Hematopoietic multipotent progenitor cell treated with erythropoietin and hydrocortisone succinate and interleukin-3 and kit ligand, for 15 days (in vitro differentiated cells): ENCODE measurements around the gene PEPD.
"Not testable (repeated sequence)": the region's sequence is repeated elsewhere in the genome, so short reads cannot be mapped to it uniquely, and the experiment has no call there.

Source experiments
- DNase-seq: peaks from one replicate; pipeline ENCODE4 v3.0.0-alpha.2; 2015; ENCODE audit warnings: low spot score

The PEPD gene

DNA sequence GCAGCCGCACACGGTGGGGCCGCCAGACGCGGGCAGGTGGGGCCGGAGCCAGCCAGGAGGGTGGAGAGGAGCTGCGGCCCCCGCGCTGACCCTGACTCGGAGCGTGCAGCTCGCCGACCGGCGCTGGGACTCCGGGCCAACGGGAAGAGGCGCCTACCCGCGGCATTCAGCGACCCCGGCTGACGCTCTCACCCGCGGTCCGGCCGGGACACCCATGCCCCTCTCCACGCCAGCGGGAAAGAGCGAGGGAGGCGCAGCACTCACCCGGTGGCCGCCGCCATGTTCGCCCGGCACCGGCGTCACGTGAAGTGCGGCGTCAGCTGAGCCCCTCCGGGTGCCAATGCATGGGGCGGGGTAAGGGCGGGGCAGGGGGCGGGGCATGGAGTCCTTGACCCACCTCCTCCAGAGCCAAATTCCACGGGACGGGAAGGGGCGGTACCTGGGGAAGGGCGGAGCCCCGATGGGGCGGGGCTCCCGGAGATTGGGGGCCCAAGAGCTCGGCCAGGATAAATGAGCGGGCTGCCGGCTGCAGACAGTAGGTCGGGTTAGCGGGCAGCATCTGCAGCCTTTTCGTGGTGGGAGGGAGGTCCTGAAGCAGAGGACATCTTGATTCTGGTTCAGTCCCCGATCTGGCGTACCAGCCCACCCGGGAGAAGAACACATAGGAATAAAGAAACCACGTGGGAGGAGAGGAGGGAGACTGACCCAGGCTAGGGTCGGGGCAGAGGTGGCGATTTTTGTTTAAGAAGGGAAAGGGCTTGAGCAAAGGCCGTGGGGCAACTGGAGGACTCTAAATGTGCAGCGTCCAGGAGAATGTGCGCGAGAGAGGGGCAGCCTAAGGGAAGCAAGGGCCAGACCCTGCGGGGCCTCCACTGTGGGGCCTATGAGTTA, at the start of gene PEPD:
Gene PEPD, minus strand, starts transcription at position 312 of the 891 bp plus-strand sequence. Its CDS starts 31 bp downstream, at position 281.
- peak; percentile 90 for DNase-seq

DNA sequence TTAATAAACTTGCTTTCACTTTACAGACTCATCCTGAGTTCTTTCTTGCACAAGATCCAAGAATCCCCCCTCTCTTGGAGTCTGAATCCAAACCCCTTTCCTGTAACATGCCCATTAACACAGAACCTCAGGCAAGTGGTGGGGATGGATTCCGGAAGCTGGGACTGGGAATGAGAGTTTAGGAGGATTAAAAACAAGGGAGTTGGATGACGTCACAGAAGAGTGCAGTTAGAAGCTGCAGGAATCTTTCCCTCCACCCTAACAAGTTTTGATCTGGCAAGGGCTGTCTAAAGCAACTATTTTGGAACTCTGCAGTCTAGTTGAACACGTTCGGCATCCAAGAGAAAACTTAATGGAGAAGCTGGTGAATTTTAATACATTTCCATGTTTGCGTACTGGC, 48.2 kb upstream of the PEPD start:
- no peak for DNase-seq

DNA sequence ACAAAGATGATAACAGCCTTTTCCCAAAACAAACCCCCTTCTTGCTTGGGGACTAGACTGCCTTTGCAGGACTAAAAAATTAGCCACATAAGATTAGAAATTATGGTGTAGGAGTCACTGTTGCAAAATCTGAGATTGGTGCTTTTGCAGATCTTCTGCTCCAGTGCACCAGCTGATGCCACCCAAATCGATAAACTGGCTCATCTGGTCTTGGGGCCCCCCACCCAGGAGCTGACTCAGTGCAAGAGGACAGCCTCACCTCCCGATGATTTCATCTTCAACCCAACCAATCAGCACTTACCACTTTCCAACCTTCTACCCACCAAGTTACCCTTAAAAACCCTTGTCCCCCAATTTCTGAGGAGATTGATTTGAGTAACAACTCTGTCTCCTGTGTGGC, 47.1 kb upstream of the PEPD start:
- DNase-seq, result no peak

DNA sequence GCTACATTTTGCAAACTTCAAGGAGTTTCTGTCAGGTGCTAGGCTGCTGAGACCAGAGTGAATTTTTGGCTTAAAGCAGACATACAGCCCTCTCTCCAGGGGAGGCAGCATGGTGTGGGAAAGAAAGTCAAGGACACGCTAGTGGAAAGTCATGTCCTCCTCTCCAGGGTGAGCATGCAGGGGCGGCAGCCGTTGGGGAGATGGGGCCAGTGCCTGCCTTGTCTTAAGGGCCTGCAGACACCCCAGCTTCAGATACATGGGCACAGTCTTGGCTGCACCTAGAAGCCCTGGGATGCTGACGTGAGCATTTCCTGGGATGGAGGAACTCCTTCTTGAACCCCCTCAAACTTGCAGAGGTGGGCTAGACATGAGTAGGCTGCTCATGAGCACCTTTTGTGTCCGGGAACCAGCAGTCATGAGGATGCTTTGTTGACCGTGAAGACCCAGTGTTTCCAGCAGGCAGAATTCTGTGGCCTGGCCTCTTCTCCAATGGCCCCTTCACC, 43.3 kb upstream of the PEPD start:
- no peak for DNase-seq

DNA sequence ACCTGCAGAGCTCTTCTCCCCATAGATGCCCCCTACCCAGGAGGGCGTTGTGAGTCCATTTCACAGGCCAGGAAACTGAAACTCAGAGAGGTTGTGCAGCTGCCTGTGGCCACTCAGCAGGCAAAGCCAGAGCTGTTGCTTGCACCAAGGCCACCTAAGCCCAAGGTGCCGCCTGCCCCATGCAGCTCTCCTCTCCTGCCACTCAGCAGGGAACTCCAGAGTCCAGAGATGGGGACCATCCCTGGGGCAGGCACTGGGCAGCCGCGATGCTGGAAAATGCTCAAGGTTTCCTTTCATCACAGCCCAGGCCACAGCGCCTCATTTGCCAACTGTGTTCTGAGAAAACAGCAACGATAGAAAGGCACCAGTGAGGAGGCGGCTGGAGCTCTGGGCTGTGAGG, 41.0 kb upstream of the PEPD start:
- no peak for DNase-seq

DNA sequence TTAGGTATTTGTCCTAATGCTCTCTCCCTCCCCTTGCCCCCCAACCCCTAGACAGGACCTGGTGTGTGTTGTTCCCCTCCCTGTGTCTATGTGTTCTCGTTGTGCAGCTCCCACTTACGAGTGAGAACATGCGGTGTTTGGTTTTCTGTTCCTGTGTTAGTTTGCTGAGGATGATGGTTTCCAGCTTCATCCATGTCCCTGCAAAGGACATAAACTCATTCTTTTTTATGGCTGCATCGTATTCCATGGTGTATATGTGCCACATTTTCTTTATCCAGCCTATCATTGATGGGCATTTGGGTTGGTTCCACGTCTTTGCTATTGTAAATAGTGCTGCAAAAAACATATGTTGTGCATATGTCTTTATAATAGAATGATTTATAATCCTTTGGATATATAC, 40.1 kb upstream of the PEPD start:
- not testable (repeated sequence) for DNase-seq

DNA sequence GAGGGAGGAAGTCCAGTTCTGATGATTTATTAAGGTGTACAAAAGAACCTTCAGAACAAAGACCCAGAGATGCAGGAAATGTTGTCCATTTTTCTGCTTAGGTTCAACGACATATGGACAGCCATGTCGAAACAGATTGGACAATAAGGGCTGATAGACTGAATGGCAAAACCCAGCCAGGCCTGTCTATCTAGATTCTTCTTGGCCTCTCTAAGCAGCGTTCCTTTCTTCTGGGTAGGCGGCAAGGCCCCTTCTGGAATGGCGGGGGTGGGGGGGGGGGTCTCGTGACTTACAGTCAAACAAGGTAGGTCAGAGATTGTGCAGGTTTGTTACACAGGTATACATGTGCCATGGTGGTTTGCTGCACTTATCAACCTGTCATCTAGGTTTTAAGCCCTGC, 39.7 kb upstream of the PEPD start:
- no peak for DNase-seq

DNA sequence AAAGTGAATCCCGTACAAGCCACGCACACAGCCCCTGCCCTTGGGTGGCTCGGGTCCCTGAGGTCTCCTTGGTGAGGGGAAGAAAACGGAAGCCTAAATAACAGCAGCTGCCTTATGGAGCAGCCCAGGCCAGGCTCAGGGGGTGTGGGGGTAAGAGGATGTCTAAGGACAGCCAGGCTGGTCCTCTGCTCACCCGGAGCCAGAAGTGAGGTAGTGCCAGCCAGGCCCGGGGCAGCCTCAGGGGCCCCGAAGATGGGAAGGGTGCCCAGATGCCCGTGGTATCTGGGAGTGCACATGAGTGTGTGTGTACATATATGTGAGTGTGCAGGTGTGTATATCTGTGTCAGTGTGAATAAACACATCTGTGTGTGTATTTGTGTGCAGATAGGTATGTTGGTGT, 38.4 kb upstream of the PEPD start:
- no peak for DNase-seq

DNA sequence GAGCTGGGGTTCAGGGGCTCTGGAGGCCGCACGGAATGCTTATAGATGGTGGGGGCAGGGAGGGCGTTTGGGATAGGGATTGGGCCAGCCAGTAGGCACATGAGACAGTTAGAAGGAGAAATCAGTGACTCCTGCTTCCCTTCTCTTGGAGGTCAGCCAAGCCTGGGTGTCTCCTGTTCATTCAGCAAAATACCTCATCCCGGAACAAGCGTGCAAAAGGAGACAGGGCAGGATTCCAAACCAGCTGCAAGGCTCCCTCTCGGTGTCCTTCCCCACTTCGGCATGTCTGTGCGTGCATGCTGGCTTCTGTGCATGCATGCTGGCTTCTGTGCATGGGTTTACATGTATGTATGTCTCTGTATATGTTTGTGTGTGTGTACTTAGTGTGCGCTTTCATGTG, 37.3 kb upstream of the PEPD start:
- no peak for DNase-seq

DNA sequence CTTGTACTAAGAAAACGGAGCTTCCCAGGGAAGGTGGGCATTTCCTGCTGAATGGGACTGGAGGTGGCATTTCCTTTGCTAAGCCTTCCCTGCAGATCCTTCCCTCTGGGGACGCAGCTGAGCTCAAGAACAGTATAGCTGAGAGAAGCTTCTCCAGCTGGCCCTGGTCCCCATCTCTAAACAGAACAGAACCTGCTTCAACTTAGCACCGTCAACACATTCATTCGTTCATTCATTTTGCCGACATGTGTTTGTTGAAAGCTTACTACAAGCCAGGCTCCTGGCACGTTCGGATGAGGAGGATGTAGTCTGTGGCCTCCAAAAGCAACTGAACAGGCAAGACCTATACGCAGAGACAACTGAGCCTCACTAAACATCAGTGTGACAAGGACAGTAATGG, 36.6 kb upstream of the PEPD start:
- DNase-seq, result no peak

DNA sequence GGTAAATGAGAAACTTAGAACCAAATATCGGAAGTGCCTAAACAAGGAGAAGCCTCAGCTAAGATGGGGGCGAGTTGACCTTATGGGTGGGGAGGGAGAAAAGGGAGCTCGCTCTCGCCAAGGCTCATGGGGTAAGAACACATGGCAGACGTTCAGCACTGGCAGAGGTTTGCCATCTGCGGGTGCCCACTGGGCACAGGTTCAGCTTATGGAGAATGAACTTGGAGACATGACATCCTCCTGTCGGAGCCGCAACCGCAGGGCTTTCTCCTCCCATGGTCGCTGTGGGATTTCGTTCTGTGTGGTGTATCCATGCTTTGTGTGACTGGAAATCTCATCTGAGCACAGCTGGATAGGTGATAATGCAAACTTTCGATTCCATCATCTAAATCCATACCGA, 36.1 kb upstream of the PEPD start:
- no peak for DNase-seq

DNA sequence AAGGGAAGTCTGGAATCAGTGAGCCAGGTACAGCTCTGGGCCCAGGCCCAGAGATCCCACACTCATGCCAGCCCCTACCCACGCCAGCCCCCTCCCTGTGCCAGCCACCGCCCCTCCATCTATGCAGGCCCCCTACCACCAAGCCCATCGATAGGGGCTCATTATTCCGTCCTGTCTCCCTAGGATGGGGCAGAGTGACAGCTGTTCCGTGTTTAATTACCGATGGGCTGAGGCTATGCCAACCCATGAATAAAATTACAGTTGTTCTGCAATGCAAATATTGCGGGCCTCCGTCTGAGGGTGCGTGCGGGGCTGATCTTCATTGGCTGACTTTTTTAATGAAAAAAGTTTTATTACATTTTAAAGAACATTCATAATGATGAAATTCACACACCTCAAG, 35.6 kb upstream of the PEPD start:
- no peak for DNase-seq

DNA sequence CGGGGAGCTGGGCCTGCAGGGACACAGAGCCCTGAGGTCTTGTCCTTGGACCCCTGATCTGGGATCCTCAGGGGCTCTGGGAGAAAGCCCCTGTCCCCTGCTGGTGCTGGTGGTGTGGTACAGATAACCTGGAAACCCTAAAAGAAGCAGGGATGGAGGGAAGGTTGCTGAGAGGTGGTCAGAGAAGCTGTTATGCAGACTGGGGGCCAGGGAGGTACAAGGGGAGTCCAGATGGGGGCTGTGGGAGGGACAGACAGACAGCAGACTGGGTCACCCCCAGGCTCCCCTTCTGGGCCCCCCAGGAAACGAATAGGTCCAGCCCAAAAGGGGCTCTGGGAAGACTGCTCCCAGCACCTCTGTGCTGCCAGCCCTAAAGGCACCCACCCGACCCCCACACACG, 34.7 kb upstream of the PEPD start:
- DNase-seq, result no peak

DNA sequence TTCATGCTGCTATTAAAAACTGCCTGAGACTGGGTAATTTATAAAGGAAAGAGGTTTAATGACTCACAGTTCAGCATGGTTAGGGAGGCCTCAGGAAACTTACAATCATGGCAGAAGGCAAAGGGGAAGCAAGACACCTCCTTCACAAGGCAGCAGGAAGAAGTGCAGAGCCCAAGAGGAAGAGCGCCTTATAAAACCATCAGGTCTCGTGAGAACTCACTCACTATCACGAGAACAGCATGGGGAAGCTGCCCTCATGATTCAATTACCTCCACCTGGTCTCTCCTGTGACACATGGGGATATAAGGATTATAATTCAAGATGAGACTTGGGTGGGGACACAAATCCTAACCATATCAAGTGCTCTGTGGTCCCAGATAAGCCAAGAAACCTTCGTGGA, 34.1 kb upstream of the PEPD start:
- DNase-seq, result not testable (repeated sequence)

DNA sequence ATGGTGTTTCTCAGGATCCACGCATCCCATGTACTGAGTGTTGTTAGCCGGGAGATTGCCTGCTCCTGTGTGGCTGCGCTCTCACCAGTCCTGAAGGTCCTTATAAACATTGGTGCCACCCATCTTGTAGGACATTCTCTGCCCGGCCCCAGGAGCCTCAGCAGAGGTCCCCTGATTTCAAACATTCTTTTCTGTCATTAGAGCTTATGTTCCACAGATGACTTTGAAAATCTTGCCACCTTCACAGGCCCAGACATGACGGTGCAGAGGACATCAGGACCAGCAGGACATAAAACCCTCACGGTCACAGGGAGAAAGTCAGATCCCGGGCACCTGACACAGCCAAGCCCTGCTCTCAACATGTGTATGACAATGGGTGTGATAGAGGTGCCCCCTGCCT, 33.2 kb upstream of the PEPD start:
- DNase-seq, result no peak

DNA sequence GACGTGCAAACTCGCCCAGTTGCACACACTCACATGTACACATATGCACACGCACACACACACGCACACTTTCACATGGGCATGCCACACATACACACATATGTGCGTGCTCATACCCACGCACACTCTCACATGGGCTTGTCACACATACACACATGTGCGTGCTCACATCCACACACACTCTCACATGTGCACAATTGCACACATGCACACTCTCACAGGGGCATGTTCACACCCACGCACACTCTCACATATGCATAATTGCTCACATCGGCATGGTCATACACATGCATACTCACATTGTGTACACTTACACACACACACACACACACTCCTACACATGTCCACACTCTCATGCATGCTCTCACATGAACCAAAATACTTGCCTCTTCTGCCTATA, 32.8 kb upstream of the PEPD start:
- no peak for DNase-seq

DNA sequence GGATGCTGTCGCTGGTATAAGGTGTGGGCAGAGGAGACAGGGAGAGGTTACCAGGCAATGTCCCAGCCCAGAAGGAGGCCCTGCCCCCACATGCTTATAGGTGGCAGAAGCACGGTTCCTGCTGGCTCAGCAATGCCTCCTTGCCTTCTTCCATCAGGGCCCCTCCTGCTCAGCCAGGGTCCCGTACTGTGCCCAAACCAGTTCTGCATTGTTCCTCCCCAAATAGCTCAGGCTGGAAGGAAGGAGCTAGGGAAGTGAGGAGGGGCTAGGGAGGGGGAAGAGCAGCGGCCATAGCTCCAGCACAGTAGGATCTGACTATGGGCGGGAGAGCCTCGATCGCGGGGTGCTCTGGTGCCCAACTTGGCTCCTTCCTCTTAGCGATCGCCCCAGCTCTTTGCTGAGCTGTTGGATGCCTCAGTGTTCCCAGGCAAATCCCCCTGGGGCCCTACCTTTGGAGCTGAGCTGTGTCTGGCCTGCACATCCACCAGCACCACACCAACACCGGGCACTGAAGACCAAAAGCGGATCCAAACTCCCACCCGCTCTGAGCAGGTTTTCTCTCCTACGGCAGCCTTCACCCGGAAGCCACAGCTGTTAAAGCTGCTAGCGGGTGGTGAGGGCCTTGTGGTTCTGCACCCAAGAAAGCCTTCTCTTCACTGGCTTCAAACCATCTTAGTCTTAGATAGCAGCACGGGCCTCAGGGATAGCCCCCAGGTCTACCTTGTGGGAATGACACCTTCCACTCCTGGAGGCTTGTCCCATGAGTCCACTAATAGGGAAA, 32.1 kb upstream of the PEPD start:
- DNase-seq, result no peak

DNA sequence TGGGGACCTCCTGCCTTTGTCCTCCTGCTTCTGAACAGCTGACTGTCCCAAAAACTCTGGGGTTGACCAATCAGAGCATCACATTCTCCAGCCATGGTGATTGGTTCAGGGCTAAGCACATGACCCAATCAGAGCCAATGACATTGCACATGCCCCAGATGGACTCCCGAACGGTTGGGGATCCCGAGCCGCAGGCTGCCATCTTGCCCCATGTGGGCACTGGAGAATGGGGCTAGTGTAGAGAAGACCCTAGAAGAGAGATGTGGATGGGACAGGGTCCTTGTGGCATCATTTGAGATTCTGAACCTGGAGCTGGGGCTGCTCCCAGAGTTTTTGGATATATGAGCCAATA, 31.3 kb upstream of the PEPD start:
- DNase-seq, result no peak

DNA sequence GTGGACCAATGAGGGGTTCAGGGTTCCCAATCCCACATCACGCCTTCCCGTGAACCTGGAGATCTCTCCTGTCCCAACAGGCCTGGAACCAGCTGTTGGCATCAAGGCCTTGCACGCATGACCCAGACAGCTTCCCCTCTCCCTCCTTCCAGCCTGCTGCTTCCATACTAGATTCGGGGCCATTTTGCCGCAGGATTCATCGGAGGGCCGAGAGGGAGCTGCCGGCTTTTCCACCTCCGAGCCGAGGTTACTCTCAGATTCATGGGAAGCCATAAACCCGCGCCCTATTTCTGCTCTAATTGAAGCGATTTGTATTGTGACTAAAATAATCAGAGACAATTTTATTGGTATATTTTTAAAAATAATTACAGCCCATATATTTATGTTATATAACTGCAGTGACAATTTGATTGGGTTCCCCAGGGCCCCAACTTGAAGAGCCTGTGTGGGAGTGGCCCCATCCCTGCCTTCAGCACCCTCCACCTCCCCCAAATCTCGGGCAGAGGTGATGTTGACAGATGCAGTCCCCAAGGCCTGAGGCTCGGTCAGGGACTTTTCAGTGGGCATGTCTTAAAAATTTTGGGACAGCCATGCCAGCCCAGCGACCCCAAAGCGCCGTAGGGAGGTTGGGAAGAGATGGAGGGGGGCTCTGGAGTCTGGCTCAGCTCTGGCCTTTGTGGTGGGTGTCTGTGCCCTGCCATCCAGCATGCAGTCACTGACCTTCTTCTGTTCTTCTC, 30.8 kb upstream of the PEPD start:
- DNase-seq, result no peak

DNA sequence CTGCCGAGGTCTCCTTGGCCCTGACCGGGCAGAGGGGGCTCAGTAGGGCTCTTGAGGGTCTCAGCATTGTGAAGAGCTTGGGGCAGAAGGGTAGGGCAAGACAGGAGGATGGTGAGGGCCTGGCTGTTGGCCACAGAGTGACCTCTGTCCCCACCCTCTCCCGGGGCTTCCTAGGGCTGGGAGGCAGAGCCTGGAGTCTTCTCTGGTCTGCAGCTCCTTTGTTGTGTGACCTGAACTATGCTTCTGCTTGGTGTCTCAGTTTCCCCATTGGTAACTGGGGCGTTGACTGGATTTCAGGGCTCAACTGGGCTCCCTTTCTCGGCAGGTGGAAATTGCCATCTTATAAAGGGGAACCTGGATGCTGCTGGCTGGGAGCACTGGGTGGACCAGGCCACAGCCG, 30.1 kb upstream of the PEPD start:
- DNase-seq, result no peak

DNA sequence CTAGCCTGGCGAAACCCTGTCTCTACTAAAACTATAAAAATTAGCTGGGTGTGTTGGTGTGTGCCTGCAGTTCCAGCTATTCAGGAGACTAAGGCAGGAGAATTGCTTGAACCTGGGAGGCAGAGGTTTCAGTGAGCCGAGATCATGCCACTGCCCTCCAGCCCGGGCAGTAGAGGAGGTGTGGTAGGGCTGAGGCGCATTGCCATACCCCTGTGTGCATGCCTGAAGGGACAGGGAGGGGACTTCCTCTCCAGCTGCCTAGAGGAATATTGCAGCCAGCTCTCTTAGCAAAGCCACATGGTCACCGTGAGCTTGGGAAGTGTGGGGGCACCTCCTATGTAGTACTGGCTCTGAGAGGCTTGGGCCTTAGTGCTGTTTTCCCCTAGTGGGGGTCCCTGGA, 29.2 kb upstream of the PEPD start:
- DNase-seq, result no peak

DNA sequence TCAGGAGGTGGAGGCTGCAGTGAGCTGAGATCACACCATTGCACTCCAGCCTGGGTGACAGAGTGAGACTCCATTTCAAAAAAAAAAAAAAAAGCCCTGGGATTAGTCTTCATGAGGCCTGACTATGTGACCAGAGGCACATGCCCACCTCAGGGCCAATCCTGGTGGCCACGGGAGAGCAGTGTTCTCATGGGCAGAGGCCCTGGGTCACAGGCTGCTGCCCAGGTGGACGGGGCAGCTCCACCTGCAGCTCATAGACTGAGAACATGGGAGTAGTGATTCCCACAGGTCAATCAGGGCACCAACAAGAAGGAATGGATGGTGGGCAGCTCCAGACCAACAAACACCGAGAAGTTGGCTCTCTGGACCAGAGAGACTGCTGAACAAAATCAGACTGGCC, 26.1 kb upstream of the PEPD start:
- DNase-seq, result no peak

DNA sequence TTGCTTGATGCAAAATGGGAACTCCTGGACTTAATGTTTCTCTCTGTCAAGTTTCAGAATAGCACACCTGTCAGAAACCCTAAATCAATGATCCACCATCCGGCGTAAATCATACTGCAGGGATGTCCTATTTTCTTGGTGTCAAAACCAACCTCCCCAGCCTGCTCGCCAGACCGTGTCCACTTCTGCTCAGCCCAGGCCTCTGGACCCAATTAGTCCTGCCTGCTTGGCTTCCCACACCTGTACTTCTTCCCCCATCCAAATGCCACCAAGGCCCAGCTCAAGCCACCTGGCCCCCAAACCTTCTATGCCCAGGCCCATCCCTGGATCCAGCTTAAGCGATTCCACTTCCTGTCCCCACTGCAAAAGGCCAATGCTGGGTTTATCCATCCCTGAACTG, 25.1 kb upstream of the PEPD start:
- DNase-seq, result no peak
